K562 (cell line): ENCODE results near the gene C2orf42. TPM values are rescaled to one million over a fixed set of nuclear protein-coding genes. Genes with fewer than 3 reads are reported as not detected.

Experiments used
- ATF2 ChIP-seq: sonication (generic); formaldehyde crosslinking; IDR thresholded peaks from 2 replicates; pipeline ENCODE4 v1.8.1; 2022; ENCODE audit warnings: missing genetic modification reagents
- BRCA1 ChIP-seq, 2 experiments: fragments of 450-650 bp in 1 of 2; sonication (generic) in 1 of 2; formaldehyde crosslinking in 1 of 2; IDR thresholded peaks; 2 replicates each; pipeline versions ENCODE4 v1.5.0 to v1.6.1; 2017 to 2020; ENCODE audit warnings: mild to moderate bottlenecking in 1 of 2, missing genetic modification reagents in 1 of 2
- EHMT2 ChIP-seq: fragments of 450-650 bp; IDR thresholded peaks from 2 replicates; pipeline ENCODE4 v1.6.1; 2018; ENCODE audit warnings: antibody characterized with exemption
- ILF3 ChIP-seq: fragments of 450-650 bp; IDR thresholded peaks from 2 replicates; pipeline ENCODE4 v1.6.1; 2018; ENCODE audit warnings: antibody characterized with exemption, mild to moderate bottlenecking, moderate library complexity, borderline replicate concordance
- MTA1 ChIP-seq: fragments of 450-650 bp; IDR thresholded peaks from 2 replicates; pipeline ENCODE4 v1.6.1; 2017; ENCODE audit warnings: borderline replicate concordance
- NFXL1 ChIP-seq: fragments of 450-650 bp; formaldehyde crosslinking; IDR thresholded peaks from 2 replicates; pipeline ENCODE4 v1.4.0; 2021; ENCODE audit warnings: mild to moderate bottlenecking
- PBX2 ChIP-seq, 2 experiments: IDR thresholded peaks in 1 of 2; conservative IDR thresholded peaks in 1 of 2; 2 replicates each; pipeline ENCODE4 v1.6.1; 2016; ENCODE audit warnings: low read depth in 2 of 2, mild to moderate bottlenecking in 1 of 2, missing compliant biosample characterization in 1 of 2, missing genetic modification characterization in 1 of 2, moderate library complexity in 1 of 2
- PHF8 ChIP-seq: fragments of 200-600 bp; sonication (generic); IDR thresholded peaks from 2 replicates; pipeline ENCODE4 v1.6.1; 2012; ENCODE audit warnings: mixed run types, mild to moderate bottlenecking, inconsistent platforms, low read length, moderate library complexity, borderline replicate concordance
- POLR2AphosphoS5 ChIP-seq: IDR thresholded peaks from 2 replicates; pipeline ENCODE4 v1.6.1; 2011; ENCODE audit warnings: mild to moderate bottlenecking, low read depth, low read length, moderate library complexity; ENCODE audit not compliant: control insufficient read depth, insufficient read depth
- SMARCC2 ChIP-seq: fragments of 450-650 bp; IDR thresholded peaks from 2 replicates; pipeline ENCODE4 v1.6.1; 2017; ENCODE audit warnings: antibody characterized with exemption, moderate library complexity, mild to moderate bottlenecking, low read depth
- THAP12 ChIP-seq: fragments of 250-450 bp; sonication (Bioruptor Pico); IDR thresholded peaks from 2 replicates; pipeline ENCODE4 v1.9.0; 2021; ENCODE audit warnings: mild to moderate bottlenecking, inconsistent platforms
- THRB ChIP-seq: fragments of 450-650 bp; formaldehyde crosslinking; conservative IDR thresholded peaks from 2 replicates; pipeline ENCODE4 v1.4.0; 2022; ENCODE audit warnings: mild to moderate bottlenecking, missing genetic modification characterization
- UBTF ChIP-seq, 2 experiments: IDR thresholded peaks; 2 replicates each; pipeline ENCODE4 v1.6.1; 2012; ENCODE audit warnings: improper control_type of control experiment in 2 of 2, low read depth in 2 of 2, low read length in 2 of 2, borderline replicate concordance in 1 of 2
- ZNF212 ChIP-seq: fragments of 450-650 bp; formaldehyde crosslinking; IDR thresholded peaks from 2 replicates; pipeline ENCODE4 v1.4.0; 2020; ENCODE audit warnings: mild to moderate bottlenecking
- polyA plus RNA-seq, 8 experiments: library from polyadenylated mRNA; depleted of rRNA in 4 of 8; stranded (reverse) in 5 of 8; unstranded in 3 of 8; fragments of >200 nt; fragmentation: Nextera tagmentation in 2 of 8; fragmentation: Illumina TruSeq in 1 of 8; extraction: Ambion mirVana in 2 of 8; extraction: Trizol in 1 of 8; gene quantifications; 2 replicates each; pipeline versions ENCODE4 v1.2.1 to v1.2.3, GENCODE V29; 2011 to 2014; ENCODE audit warnings: inconsistent platforms in 1 of 8, missing spikeins in 1 of 8
- total RNA-seq, 7 experiments: library from RNA; depleted of rRNA in 6 of 7; stranded (reverse); fragments of >200 nt in 6 of 7; fragmentation: Illumina TruSeq in 2 of 7; extraction: Trizol in 2 of 7; gene quantifications; 2 replicates each; pipeline versions ENCODE4 v1.2.1 to v1.2.3, GENCODE V29; 2011 to 2021; ENCODE audit warnings: low replicate concordance in 1 of 7

The C2orf42 gene
- total and polyA plus RNA-seq, 9 of the 15 experiments (the other 6 are each of a cell fraction or from before 2014, with no cell fraction given): 4.6 to 10.9 (median 7.5) TPM

DNA sequence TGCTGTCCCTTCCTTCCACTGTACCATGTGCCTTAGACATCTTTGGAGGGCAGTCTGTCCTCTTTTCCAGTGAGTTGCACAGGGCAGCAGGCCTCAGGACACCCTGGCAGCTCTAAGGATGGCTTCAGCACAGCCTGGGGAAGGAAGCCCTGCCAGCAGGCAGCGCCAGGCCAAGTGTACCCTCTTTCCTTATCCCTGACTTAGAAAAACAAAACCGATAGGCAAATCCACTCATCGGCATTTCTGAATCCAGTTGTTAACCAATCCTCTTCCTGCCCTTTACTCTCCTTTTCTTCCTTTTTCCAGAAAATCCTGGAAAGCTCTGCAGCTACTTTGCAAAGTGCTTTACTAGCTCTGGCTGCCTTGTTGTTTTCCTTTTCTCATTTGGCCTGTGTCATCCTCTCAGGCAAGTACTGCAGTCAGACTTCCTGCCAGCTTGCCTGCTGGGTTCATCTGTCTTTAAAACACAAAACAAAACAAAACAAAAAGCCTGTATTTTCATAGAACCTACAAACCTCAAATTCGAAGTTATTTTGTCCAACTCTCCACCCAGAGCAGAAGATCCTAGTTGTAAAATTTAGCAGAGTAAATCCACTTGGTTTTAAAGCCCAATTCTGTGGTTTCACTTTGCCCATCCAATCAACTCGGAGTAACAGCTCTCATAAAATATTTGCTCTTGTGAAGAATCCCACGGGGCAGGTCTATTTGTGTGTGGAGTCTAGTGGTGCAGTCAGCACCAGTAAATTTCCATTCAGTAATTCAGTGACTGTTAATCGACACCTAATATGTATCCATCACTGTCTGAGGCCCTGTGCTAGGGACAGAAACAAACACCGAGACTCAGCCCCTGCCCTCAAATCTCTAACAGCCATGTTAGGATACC lies 58.3 kb downstream of the C2orf42 start (continued):
- 0 out of 2 replicates have a peak, but pooled peaks have one; percentile 20 for TF ChIP-seq MTA1
- no peak for TF ChIP-seq ILF3
- TF ChIP-seq UBTF (IDR thresholded peaks at IDR 0.05; ENCODE audit: borderline replicate concordance in 1 of 2, low read depth in 2 of 2, low read length in 2 of 2): 0 out of 4 replicates have a peak, but pooled peaks of 1 of the 2 experiments have one; percentile 40
- TF ChIP-seq BRCA1 (IDR thresholded peaks at IDR 0.05): no peak
- TF ChIP-seq BRCA1 (CRISPR knock-in tag; IDR thresholded peaks at IDR 0.05): no peak
- TF ChIP-seq THRB: no peak
- peak; percentile 19; the same call in 1 of the 2 replicates for TF ChIP-seq EHMT2
- no peak for TF ChIP-seq PBX2 (CRISPR knock-in tag; IDR thresholded peaks at IDR 0.05; ENCODE audit: low read depth)
- TF ChIP-seq PBX2 (tag; conservative IDR thresholded peaks at IDR 0.05; ENCODE audit: low read depth): no peak
- TF ChIP-seq PHF8: peak; percentile 17; the same call in 1 of the 2 replicates
- TF ChIP-seq NFXL1: 0 out of 2 replicates have a peak, but pooled peaks have one; percentile 48
- peak; percentile 25; the same call in 1 of the 2 replicates for TF ChIP-seq SMARCC2
- TF ChIP-seq POLR2AphosphoS5: no peak
- no peak for TF ChIP-seq ATF2 (CRISPR knock-in tag)
- TF ChIP-seq ZNF212 (CRISPR knock-in tag): 0 out of 2 replicates have a peak, but pooled peaks have one; percentile 28
- TF ChIP-seq THAP12 (CRISPR knock-in tag): no peak
